22Rv1 (cell line): ENCODE results near the gene OXGR1.

Experiments used
- H3K27ac ChIP-seq: fragments of 450-650 bp; 2 replicates; pipeline ENCODE4 v1.5.1; 2017
- CTCF ChIP-seq: fragments of 450-650 bp; IDR thresholded peaks from 2 replicates; pipeline ENCODE4 v1.5.1; 2017; ENCODE audit warnings: mild to moderate bottlenecking
- ZFX ChIP-seq: fragments of 450-650 bp; IDR thresholded peaks from 2 replicates; pipeline ENCODE4 v1.6.1; 2017; ENCODE audit warnings: antibody characterized with exemption, borderline replicate concordance

OXGR1 gene

GRCh38 chr13:96940961-96941360 lies 53.3 kb downstream of the OXGR1 start:
- H3K27ac ChIP-seq, result no peak overlapping the region
- no peak for TF ChIP-seq ZFX
- no peak for TF ChIP-seq CTCF

DNA sequence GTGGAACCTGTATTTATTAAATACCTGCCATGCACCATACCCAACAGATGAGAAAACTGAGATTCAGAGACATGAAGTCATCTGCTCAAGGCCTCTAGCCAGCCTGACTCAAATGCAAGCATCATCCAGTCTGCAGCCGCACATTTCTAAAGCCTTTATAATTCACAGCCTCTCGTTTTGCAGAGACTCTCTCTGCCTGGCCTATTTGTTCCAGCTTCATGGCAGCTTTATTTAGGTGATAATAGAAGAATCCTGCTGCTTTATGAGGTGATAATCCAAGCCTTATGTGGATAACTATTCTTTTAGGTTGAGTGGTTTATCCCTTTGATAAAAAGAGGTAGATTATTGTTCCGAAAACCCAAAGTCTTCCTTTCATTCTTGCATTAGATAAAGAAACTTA lies 58.4 kb downstream of the OXGR1 start:
- H3K27ac ChIP-seq, result no peak overlapping the region
- TF ChIP-seq ZFX (no peak), CTCF (no peak)
